ENCODE measurements around the gene RYR1.

Gene RYR1

GRCh38 chr19:38451036-38451435 lies 17.5 kb downstream of the RYR1 start:
- DNase-seq (ENCODE audit: low read depth): no peak
- H3K4me3 ChIP-seq (ENCODE audit: low read depth, low read length): no peak overlapping the region
- no peak for TF ChIP-seq CTCF (IDR thresholded peaks at IDR 0.05; ENCODE audit: low read depth, low read length, missing control alignments)

GRCh38 chr19:38451629-38452028 lies 18.1 kb downstream of the RYR1 start:
- no peak for TF ChIP-seq CTCF (IDR thresholded peaks at IDR 0.05; ENCODE audit: low read depth, low read length, missing control alignments)
- no peak overlapping the region for H3K4me3 ChIP-seq (ENCODE audit: low read depth, low read length)
- DNase-seq (ENCODE audit: low read depth): no peak

GRCh38 chr19:38452430-38453366 lies 19.2 kb downstream of the RYR1 start:
- no peak overlapping the region for H3K4me3 ChIP-seq (ENCODE audit: low read depth, low read length)
- no peak for DNase-seq (ENCODE audit: low read depth)
- no peak for TF ChIP-seq CTCF (IDR thresholded peaks at IDR 0.05; ENCODE audit: low read depth, low read length, missing control alignments)

GRCh38 chr19:38453596-38453995 lies 20.1 kb downstream of the RYR1 start:
- no peak for DNase-seq (ENCODE audit: low read depth)
- no peak overlapping the region for H3K4me3 ChIP-seq (ENCODE audit: low read depth, low read length)
- no peak for TF ChIP-seq CTCF (IDR thresholded peaks at IDR 0.05; ENCODE audit: low read depth, low read length, missing control alignments)

GRCh38 chr19:38455031-38455430 lies 21.5 kb downstream of the RYR1 start:
- no peak for DNase-seq (ENCODE audit: low read depth)
- TF ChIP-seq CTCF (IDR thresholded peaks at IDR 0.05; ENCODE audit: low read depth, low read length, missing control alignments): no peak
- H3K4me3 ChIP-seq (ENCODE audit: low read depth, low read length): no peak overlapping the region

GRCh38 chr19:38457202-38457601 lies 23.7 kb downstream of the RYR1 start:
- H3K4me3 ChIP-seq (ENCODE audit: low read depth, low read length): no peak overlapping the region
- no peak for TF ChIP-seq CTCF (IDR thresholded peaks at IDR 0.05; ENCODE audit: low read depth, low read length, missing control alignments)
- no peak for DNase-seq (ENCODE audit: low read depth)

All from GM12864 (cell line).